HG02623 (cell line): ENCODE data around the gene RANBP3.
"Not testable (repeated sequence)": the region's sequence is repeated elsewhere in the genome, so short reads cannot be mapped to it uniquely, and the experiment has no call there.

ENCODE experiments used
- ATAC-seq: cut with Tn5 transposase; IDR thresholded peaks from one replicate; pipeline ENCODE4 v1.9.1; 2021; ENCODE audit warnings: moderate library complexity; ENCODE audit not compliant: unreplicated experiment

The RANBP3 gene

GRCh38 chr19:5966941-5967340 lies 11.0 kb downstream of the RANBP3 start:
- ATAC-seq, result no peak

- no peak for ATAC-seq
Measured at GRCh38 chr19:5966215-5966614, 11.7 kb downstream of the RANBP3 start.

- ATAC-seq, result no peak
Measured at GRCh38 chr19:5964816-5965565, 12.9 kb downstream of the RANBP3 start.

GRCh38 chr19:5963855-5964254 lies 14.1 kb downstream of the RANBP3 start:
- no peak for ATAC-seq

GRCh38 chr19:5963259-5963658 lies 14.7 kb downstream of the RANBP3 start:
- ATAC-seq, result not testable (repeated sequence)

GRCh38 chr19:5961969-5962945 lies 15.7 kb downstream of the RANBP3 start:
- no peak for ATAC-seq

- not testable (repeated sequence) for ATAC-seq
Measured at GRCh38 chr19:5961641-5961968, 16.3 kb downstream of the RANBP3 start.

GRCh38 chr19:5960005-5961001 lies 17.6 kb downstream of the RANBP3 start:
- no peak for ATAC-seq

GRCh38 chr19:5959260-5960004 lies 18.5 kb downstream of the RANBP3 start:
- ATAC-seq, result no peak

- no peak for ATAC-seq
Measured at GRCh38 chr19:5958851-5959122, 19.2 kb downstream of the RANBP3 start.

GRCh38 chr19:5958074-5958850 lies 19.7 kb downstream of the RANBP3 start:
- ATAC-seq, result no peak

GRCh38 chr19:5957170-5957569 lies 20.8 kb downstream of the RANBP3 start:
- no peak for ATAC-seq

GRCh38 chr19:5956728-5957127 lies 21.2 kb downstream of the RANBP3 start:
- ATAC-seq, result no peak

GRCh38 chr19:5956323-5956722 lies 21.6 kb downstream of the RANBP3 start:
- no peak for ATAC-seq

GRCh38 chr19:5955636-5955935 lies 22.4 kb downstream of the RANBP3 start:
- ATAC-seq, result no peak

- no peak for ATAC-seq
Measured at GRCh38 chr19:5954293-5954692, 23.6 kb downstream of the RANBP3 start.

GRCh38 chr19:5953680-5954213 lies 24.2 kb downstream of the RANBP3 start:
- ATAC-seq, result no peak

GRCh38 chr19:5953030-5953589 lies 24.8 kb downstream of the RANBP3 start:
- no peak for ATAC-seq
